B cell (primary cell): ENCODE results near the gene TTC6. TPM values are rescaled to one million over a fixed set of nuclear protein-coding genes. Genes with fewer than 3 reads are reported as not detected.

Experiments used
- ATAC-seq: fragments of 200-7000 bp; cut with Tn5 transposase; one replicate; pipeline ENCODE4 v1.10.0; 2021; ENCODE audit warnings: low read depth, mild to moderate bottlenecking, moderate number of reproducible peaks, moderate library complexity
- CTCF ChIA-PET: fragments of 350-600 bp; sonication (Branson Sonifier 250); formaldehyde crosslinking; loops from one replicate; lab custom pipeline; 2021; ENCODE audit warnings: antibody characterized with exemption, inconsistent platforms; lab: Charles Lee
- POLR2A ChIA-PET: fragments of 350-600 bp; sonication (Branson Sonifier 250); formaldehyde crosslinking; loops from one replicate; lab custom pipeline; 2021; ENCODE audit warnings: antibody characterized with exemption; lab: Charles Lee
- DNase-seq: peaks from one replicate; pipeline ENCODE4 v3.0.0; 2013
- H2AFZ ChIP-seq: 2 replicates; pipeline ENCODE4 v1.6.1; 2012; ENCODE audit warnings: mild to moderate bottlenecking, low read depth, low read length; ENCODE audit not compliant: insufficient read depth, poor library complexity, severe bottlenecking
- H3K27ac ChIP-seq, 2 donors: 1 replicate in 1 of 2; 2 replicates in 1 of 2; pipeline ENCODE4 v1.5.1; 2012 to 2013; ENCODE audit warnings: low read length in 2 of 2, mild to moderate bottlenecking in 2 of 2, moderate library complexity in 1 of 2
- H3K27me3 ChIP-seq, 4 experiments: fragments of 200-600 bp in 1 of 4; sonication (generic) in 1 of 4; replicated peaks in 1 of 4; 1 replicate in 2 of 4; 2 replicates in 2 of 4; pipeline versions ENCODE4 v1.6.1 to v1.7.0; 2013 to 2016; ENCODE audit warnings: low read length in 3 of 4, mild to moderate bottlenecking in 2 of 4, mixed read lengths in 1 of 4, moderate library complexity in 1 of 4; ENCODE audit not compliant: insufficient read depth in 4 of 4, control insufficient read depth in 3 of 4; ENCODE audit errors: control extremely low read depth in 1 of 4
- H3K36me3 ChIP-seq, 2 experiments: replicated peaks in 1 of 2; 1 replicate in 1 of 2; 2 replicates in 1 of 2; pipeline versions ENCODE4 v1.6.1 to v1.7.1; 2013; ENCODE audit warnings: low read length in 1 of 2; ENCODE audit not compliant: insufficient read depth in 2 of 2, control insufficient read depth in 1 of 2; ENCODE audit errors: control extremely low read depth in 1 of 2, extremely low read depth in 1 of 2
- H3K4me1 ChIP-seq, 2 donors: fragments of 200-600 bp in 1 of 2; sonication (generic) in 1 of 2; 1 replicate in 1 of 2; 2 replicates in 1 of 2; pipeline versions ENCODE4 v1.5.1 to v1.6.1; 2013 to 2017; ENCODE audit warnings: low read length in 2 of 2; ENCODE audit not compliant: control insufficient read depth in 2 of 2, insufficient read depth in 2 of 2
- H3K4me2 ChIP-seq: replicated peaks from 2 replicates; pipeline ENCODE3; 2012; ENCODE audit warnings: mild to moderate bottlenecking, low read depth, low read length; ENCODE audit not compliant: poor library complexity, severe bottlenecking
- H3K4me3 ChIP-seq, 5 experiments: fragments of 200-600 bp in 1 of 5; sonication (generic) in 1 of 5; 1 replicate in 3 of 5; 2 replicates in 2 of 5; pipeline versions ENCODE4 v1.5.1 to v1.7.0; 2011 to 2016; ENCODE audit warnings: low read length in 4 of 5, mild to moderate bottlenecking in 4 of 5, low read depth in 2 of 5, control low read depth in 1 of 5, moderate library complexity in 1 of 5; ENCODE audit not compliant: insufficient read depth in 1 of 5; ENCODE audit errors: control extremely low read depth in 1 of 5, extremely low read depth in 1 of 5
- H3K79me2 ChIP-seq: fragments of 200-600 bp; sonication (generic); one replicate; pipeline ENCODE4 v1.6.0; 2016; ENCODE audit warnings: low read length; ENCODE audit not compliant: control insufficient read depth, insufficient read depth
- H3K9ac ChIP-seq: fragments of 200-600 bp; sonication (generic); 2 replicates; pipeline ENCODE4 v1.6.1; 2017; ENCODE audit warnings: mild to moderate bottlenecking, low read length, moderate library complexity
- H3K9me3 ChIP-seq, 3 donors: one replicate each; pipeline versions ENCODE4 v1.6.1 to v1.7.1; 2013; ENCODE audit warnings: low read length in 2 of 3; ENCODE audit not compliant: control insufficient read depth in 2 of 3, insufficient read depth in 1 of 3; ENCODE audit errors: control extremely low read depth in 1 of 3
- H4K20me1 ChIP-seq: 2 replicates; pipeline ENCODE4 v1.6.0; 2012; ENCODE audit warnings: mild to moderate bottlenecking, low read length; ENCODE audit not compliant: insufficient read depth, control insufficient read depth, poor library complexity, severe bottlenecking
- H3K27ac Mint-ChIP-seq: one replicate; pipeline ENCODE4 v1.8.0; 2021; ENCODE audit warnings: mixed read lengths
- H3K27me3 Mint-ChIP-seq: one replicate; pipeline ENCODE4 v1.8.0; 2021; ENCODE audit warnings: mixed read lengths
- H3K4me1 Mint-ChIP-seq: one replicate; pipeline ENCODE4 v1.8.0; 2021; ENCODE audit warnings: mixed read lengths
- H3K4me3 Mint-ChIP-seq: one replicate; pipeline ENCODE4 v1.8.0; 2021; ENCODE audit warnings: mixed read lengths
- H3K9me3 Mint-ChIP-seq: one replicate; pipeline ENCODE4 v1.8.0; 2022; ENCODE audit warnings: mixed read lengths; ENCODE audit not compliant: insufficient read depth
- CTCF ChIP-seq: fragments of 200-600 bp; IDR thresholded peaks from one replicate; pipeline ENCODE4 v1.8.0; 2022; ENCODE audit warnings: antibody characterized with exemption, mild to moderate bottlenecking
- EZH2 ChIP-seq: IDR thresholded peaks from 2 replicates; pipeline ENCODE4 v1.6.1; 2012; ENCODE audit warnings: borderline replicate concordance, low read depth, mild to moderate bottlenecking, moderate library complexity, low read length; ENCODE audit not compliant: insufficient read depth, poor library complexity, severe bottlenecking
- WGBS: methylation state at CpG from one replicate; pipeline ENCODE4 v1.1.5; 2013; ENCODE audit warnings: missing lambda C conversion rate; ENCODE audit not compliant: insufficient coverage; 5-methylcytosine and 5-hydroxymethylcytosine counted together
- intact Hi-C: fragments of 100-400 bp; cut with micrococcal nuclease; formaldehyde crosslinking; loops from one replicate; pipeline ENCODE4 v1.10.0; 2022
- polyA plus RNA-seq: library from polyadenylated mRNA; depleted of rRNA; stranded (reverse); fragments of >200 nt; gene quantifications from 2 replicates; pipeline ENCODE4 v1.2.3, GENCODE V29; 2012
- total RNA-seq, 2 donors: library from RNA; stranded (reverse); fragments of 120-200 nt in 1 of 2; gene quantifications; 1 replicate in 1 of 2; 2 replicates in 1 of 2; pipeline versions ENCODE4 v1.2.3 to v1.2.4, GENCODE V29; 2013 to 2022

Gene TTC6
- total and polyA plus RNA-seq, 2 donors (not counting 1 experiment from before 2014, with no cell fraction given): not detected

- 83% methylated on average over 3 of the region's 6 CpGs for WGBS
- no peaks in the 10 kb centered on the region for H3K9me3 Mint-ChIP-seq
These were observed 48.6 kb upstream of the TTC6 start for GRCh38 chr14:37546621-37547447.

More at GRCh38 chr14:37546621-37547447, 48.6 kb upstream of the TTC6 start:
- H3K4me2 ChIP-seq: no peak overlapping the region
- POLR2A ChIA-PET: no interaction called here
- H3K27ac ChIP-seq: no peak overlapping the region
- H3K9me3 ChIP-seq: no peaks in the 10 kb centered on the region
- H4K20me1 ChIP-seq: no peaks in the 10 kb centered on the region
- no peaks in the 10 kb centered on the region for H3K79me2 ChIP-seq
- intact Hi-C loops: no loop called here
- no peak overlapping the region for H2AFZ ChIP-seq
- DNase-seq: no peak
- H3K36me3 ChIP-seq: no peaks in the 10 kb centered on the region
- ATAC-seq: no peak
- no peak overlapping the region for H3K4me3 ChIP-seq
- TF ChIP-seq EZH2: no peak
- no peak for TF ChIP-seq CTCF
- H3K27ac Mint-ChIP-seq: no peak overlapping the region
- no peaks in the 10 kb centered on the region for H3K4me1 ChIP-seq
- no peak overlapping the region for H3K9ac ChIP-seq
- no peaks in the 10 kb centered on the region for H3K27me3 ChIP-seq
- H3K4me3 Mint-ChIP-seq: no peak overlapping the region
- H3K27me3 Mint-ChIP-seq: no peaks in the 10 kb centered on the region
- CTCF ChIA-PET: no interaction called here
- H3K4me1 Mint-ChIP-seq: no peaks in the 10 kb centered on the region
